HepG2 (cell line): Measurements from ENCODE around the gene CCNQ. TPM values are rescaled to one million over a fixed set of nuclear protein-coding genes. Genes with fewer than 3 reads are reported as not detected.

ENCODE experiments used
- BCLAF1 ChIP-seq: fragments of 450-650 bp; IDR thresholded peaks from 2 replicates; pipeline ENCODE4 v1.6.1; 2017; ENCODE audit warnings: mild to moderate bottlenecking
- DMAP1 ChIP-seq: IDR thresholded peaks from 2 replicates; pipeline ENCODE4 v1.6.1; 2016
- DR1 ChIP-seq: sonication (generic); formaldehyde crosslinking; IDR thresholded peaks from 2 replicates; pipeline ENCODE4 v1.8.0; 2021; ENCODE audit warnings: mild to moderate bottlenecking, missing genetic modification reagents, inconsistent platforms
- EHMT2 ChIP-seq: fragments of 200-600 bp; sonication (generic); IDR thresholded peaks from 2 replicates; pipeline ENCODE4 v1.7.0; 2017; ENCODE audit warnings: antibody characterized with exemption, low read depth, low read length, borderline replicate concordance
- FOXK1 ChIP-seq: sonication (generic); formaldehyde crosslinking; IDR thresholded peaks from 2 replicates; pipeline ENCODE4 v1.4.0; 2020; ENCODE audit warnings: low read depth, missing genetic modification reagents, borderline replicate concordance
- HHEX ChIP-seq: IDR thresholded peaks from 2 replicates; pipeline ENCODE4 v1.6.1; 2016; ENCODE audit warnings: control low read depth
- KAT7 ChIP-seq: IDR thresholded peaks from 2 replicates; pipeline ENCODE4 v1.6.1; 2018; ENCODE audit warnings: borderline replicate concordance, missing compliant biosample characterization
- MBD4 ChIP-seq: IDR thresholded peaks from 2 replicates; pipeline ENCODE4 v1.6.1; 2012; ENCODE audit warnings: low read length, inconsistent platforms, borderline replicate concordance
- MED1 ChIP-seq: sonication (generic); formaldehyde crosslinking; IDR thresholded peaks from 2 replicates; pipeline ENCODE4 v1.4.0; 2020; ENCODE audit warnings: missing genetic modification reagents
- MED8 ChIP-seq: sonication (generic); formaldehyde crosslinking; IDR thresholded peaks from 2 replicates; pipeline ENCODE4 v1.8.1; 2023; ENCODE audit warnings: mild to moderate bottlenecking, missing genetic modification reagents; ENCODE audit not compliant: insufficient replicate concordance
- MXI1 ChIP-seq: IDR thresholded peaks from 3 replicates; pipeline ENCODE4 v1.6.1; 2012; ENCODE audit warnings: low read depth, low read length, inconsistent platforms, borderline replicate concordance
- RCOR2 ChIP-seq: IDR thresholded peaks from 2 replicates; pipeline ENCODE4 v1.6.1; 2016; ENCODE audit warnings: missing biosample characterization, missing genetic modification reagents
- SNAPC4 ChIP-seq: sonication (generic); formaldehyde crosslinking; IDR thresholded peaks from 2 replicates; pipeline ENCODE4 v1.4.0; 2020; ENCODE audit warnings: mild to moderate bottlenecking, missing genetic modification reagents
- THAP7 ChIP-seq: sonication (generic); formaldehyde crosslinking; IDR thresholded peaks from 2 replicates; pipeline ENCODE4 v1.8.1; 2023; ENCODE audit warnings: mild to moderate bottlenecking, missing genetic modification reagents
- ZFP36L2 ChIP-seq: sonication (generic); formaldehyde crosslinking; IDR thresholded peaks from 2 replicates; pipeline ENCODE4 v1.4.0; 2020; ENCODE audit warnings: missing genetic modification reagents
- ZNF207 ChIP-seq: fragments of 450-650 bp; IDR thresholded peaks from 2 replicates; pipeline ENCODE4 v1.6.1; 2016; ENCODE audit warnings: antibody characterized with exemption, borderline replicate concordance
- ZNF343 ChIP-seq: sonication (generic); formaldehyde crosslinking; IDR thresholded peaks from 2 replicates; pipeline ENCODE4 v1.4.0; 2020; ENCODE audit warnings: mild to moderate bottlenecking, missing genetic modification reagents
- ZNF790 ChIP-seq: sonication (generic); formaldehyde crosslinking; IDR thresholded peaks from 2 replicates; pipeline ENCODE4 v1.8.0; 2022; ENCODE audit warnings: missing genetic modification reagents, mild to moderate bottlenecking, borderline replicate concordance
- ZNF839 ChIP-seq: sonication (generic); formaldehyde crosslinking; IDR thresholded peaks from 2 replicates; pipeline ENCODE4 v1.4.0; 2020; ENCODE audit warnings: missing genetic modification reagents, mild to moderate bottlenecking, borderline replicate concordance
- polyA plus RNA-seq, 8 experiments: library from polyadenylated mRNA; depleted of rRNA in 3 of 8; stranded (reverse) in 7 of 8; unstranded in 1 of 8; fragments of >200 nt; fragmentation: Illumina TruSeq in 4 of 8; extraction: Trizol in 4 of 8; gene quantifications; 2 replicates each; pipeline versions ENCODE4 v1.2.1 to v1.2.3, GENCODE V29; 2011 to 2016; ENCODE audit warnings: low read depth in 4 of 8, missing spikeins in 1 of 8, mixed read lengths in 1 of 8; ENCODE audit not compliant: insufficient read depth in 1 of 8
- total RNA-seq, 5 experiments: library from RNA; depleted of rRNA; stranded (reverse); fragments of >200 nt; fragmentation: Illumina TruSeq; extraction: Trizol; gene quantifications; 2 replicates each; pipeline ENCODE4 v1.2.3, GENCODE V29; 2016; ENCODE audit warnings: low read depth in 1 of 5
- TF ChIP-seq, protein P1 (sequence below): sonication (generic); formaldehyde crosslinking; IDR thresholded peaks from 2 replicates; pipeline ENCODE4 v1.5.1; 2020; ENCODE audit warnings: missing genetic modification reagents, mild to moderate bottlenecking, borderline replicate concordance

Gene CCNQ
- total and polyA plus RNA-seq, 2 of the 13 experiments (the other 11 are each of a cell fraction or from before 2014, with no cell fraction given), result 15.0 to 25.5 TPM

- no peak for TF ChIP-seq SNAPC4 (CRISPR knock-in tag)
- no peak for TF ChIP-seq EHMT2
- TF ChIP-seq FOXK1 (CRISPR knock-in tag), result no peak
- TF ChIP-seq KAT7, result 0 out of 2 replicates have a peak, but pooled peaks have one; percentile 9
- TF ChIP-seq BCLAF1, result no peak
- TF ChIP-seq ZNF343, result peak; percentile 67; the same call in 1 of the 2 replicates
- TF ChIP-seq MXI1, result no peak
- TF ChIP-seq DR1 (CRISPR knock-in tag), result 0 out of 2 replicates have a peak, but pooled peaks have one; percentile 43
- TF ChIP-seq, protein P1, sequence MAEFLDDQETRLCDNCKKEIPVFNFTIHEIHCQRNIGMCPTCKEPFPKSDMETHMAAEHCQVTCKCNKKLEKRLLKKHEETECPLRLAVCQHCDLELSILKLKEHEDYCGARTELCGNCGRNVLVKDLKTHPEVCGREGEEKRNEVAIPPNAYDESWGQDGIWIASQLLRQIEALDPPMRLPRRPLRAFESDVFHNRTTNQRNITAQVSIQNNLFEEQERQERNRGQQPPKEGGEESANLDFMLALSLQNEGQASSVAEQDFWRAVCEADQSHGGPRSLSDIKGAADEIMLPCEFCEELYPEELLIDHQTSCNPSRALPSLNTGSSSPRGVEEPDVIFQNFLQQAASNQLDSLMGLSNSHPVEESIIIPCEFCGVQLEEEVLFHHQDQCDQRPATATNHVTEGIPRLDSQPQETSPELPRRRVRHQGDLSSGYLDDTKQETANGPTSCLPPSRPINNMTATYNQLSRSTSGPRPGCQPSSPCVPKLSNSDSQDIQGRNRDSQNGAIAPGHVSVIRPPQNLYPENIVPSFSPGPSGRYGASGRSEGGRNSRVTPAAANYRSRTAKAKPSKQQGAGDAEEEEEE (CRISPR knock-in tag), result no peak
- TF ChIP-seq ZFP36L2 (CRISPR knock-in tag), result no peak
- peak; percentile 51 for TF ChIP-seq MED8 (CRISPR knock-in tag)
- TF ChIP-seq HHEX, result no peak
- no peak for TF ChIP-seq DMAP1 (CRISPR knock-in tag)
- no peak for TF ChIP-seq ZNF839 (CRISPR knock-in tag)
- TF ChIP-seq THAP7 (CRISPR knock-in tag), result no peak
- TF ChIP-seq MED1 (CRISPR knock-in tag), result peak; percentile 69
- no peak for TF ChIP-seq MBD4
- TF ChIP-seq ZNF790 (CRISPR knock-in tag), result no peak
- no peak for TF ChIP-seq ZNF207
- TF ChIP-seq RCOR2 (CRISPR knock-in tag), result no peak
Observed at GRCh38 chrX:153624196-153625091, 25.5 kb upstream of the CCNQ start (continued).
